T-cell (primary cell): ENCODE results near the gene VANGL1. TPM values are rescaled to one million over a fixed set of nuclear protein-coding genes. Genes with fewer than 3 reads are reported as not detected.

Experiments
- ATAC-seq, 4 experiments: fragments of 200-7000 bp in 3 of 4; fragments of 150-1000 bp in 1 of 4; cut with Tn5 transposase; replicated peaks in 1 of 4; 1 replicate in 3 of 4; 2 replicates in 1 of 4; pipeline ENCODE4 v1.10.0; 2021; ENCODE audit warnings: moderate library complexity in 3 of 4, mild to moderate bottlenecking in 2 of 4, moderate number of reproducible peaks in 1 of 4
- CTCF ChIA-PET, 2 donors: fragments of 300-600 bp; sonication (Branson Sonifier 250); formaldehyde crosslinking; loops; one replicate each; lab custom pipeline; 2022; ENCODE audit warnings: antibody characterized with exemption in 2 of 2; lab: Charles Lee
- POLR2A ChIA-PET, 2 donors: fragments of 300-600 bp; sonication (Branson Sonifier 250); formaldehyde crosslinking; loops; one replicate each; lab custom pipeline; 2022; ENCODE audit warnings: antibody characterized with exemption in 2 of 2; lab: Charles Lee
- DNase-seq, 35 experiments: peaks; one replicate each; pipeline versions ENCODE4 v3.0.0 to v3.0.0-alpha.2; 2013 to 2023
- H3K27ac ChIP-seq: one replicate; pipeline ENCODE4 v1.5.1; 2013; ENCODE audit warnings: low read length
- H3K27me3 ChIP-seq, 2 experiments: replicated peaks in 1 of 2; 1 replicate in 1 of 2; 2 replicates in 1 of 2; pipeline versions ENCODE4 v1.6.1 to v1.7.0; 2013; ENCODE audit warnings: low read length in 1 of 2, mixed read lengths in 1 of 2; ENCODE audit not compliant: control insufficient read depth in 2 of 2, insufficient read depth in 2 of 2; ENCODE audit errors: extremely low read depth in 1 of 2
- H3K36me3 ChIP-seq, 2 donors: 1 replicate in 1 of 2; 2 replicates in 1 of 2; pipeline versions ENCODE4 v1.6.1 to v1.7.0; 2013; ENCODE audit warnings: low read length in 1 of 2; ENCODE audit not compliant: control insufficient read depth in 2 of 2, insufficient read depth in 1 of 2; ENCODE audit errors: extremely low read depth in 1 of 2
- H3K4me1 ChIP-seq, 2 experiments: 1 replicate in 1 of 2; 2 replicates in 1 of 2; pipeline versions ENCODE4 v1.6.1 to v1.7.0; 2013; ENCODE audit warnings: low read length in 2 of 2, mixed read lengths in 1 of 2; ENCODE audit not compliant: insufficient read depth in 2 of 2, control insufficient read depth in 1 of 2; ENCODE audit errors: extremely low read depth in 1 of 2
- H3K4me3 ChIP-seq, 2 donors: 1 replicate in 1 of 2; 2 replicates in 1 of 2; pipeline versions ENCODE4 v1.5.1 to v1.7.0; 2013; ENCODE audit warnings: mild to moderate bottlenecking in 2 of 2, low read length in 1 of 2, moderate library complexity in 1 of 2; ENCODE audit not compliant: control insufficient read depth in 1 of 2; ENCODE audit errors: extremely low read depth in 1 of 2
- H3K9me3 ChIP-seq: 2 replicates; pipeline ENCODE4 v1.7.0; 2013
- H3K27ac Mint-ChIP-seq, 2 donors: one replicate each; pipeline ENCODE4 v1.8.0; 2020 to 2021; ENCODE audit warnings: mild to moderate bottlenecking in 2 of 2, mixed read lengths in 2 of 2
- H3K27me3 Mint-ChIP-seq, 2 donors: one replicate each; pipeline ENCODE4 v1.8.0; 2021 to 2022; ENCODE audit warnings: mixed read lengths in 2 of 2
- H3K36me3 Mint-ChIP-seq: one replicate; pipeline ENCODE4 v1.8.0; 2021; ENCODE audit warnings: mixed read lengths
- H3K4me1 Mint-ChIP-seq, 3 donors: one replicate each; pipeline ENCODE4 v1.8.0; 2020 to 2022; ENCODE audit warnings: mixed read lengths in 3 of 3, mild to moderate bottlenecking in 1 of 3
- H3K4me3 Mint-ChIP-seq, 3 donors: one replicate each; pipeline ENCODE4 v1.8.0; 2020 to 2022; ENCODE audit warnings: mild to moderate bottlenecking in 3 of 3, mixed read lengths in 3 of 3, moderate library complexity in 3 of 3
- H3K9me3 Mint-ChIP-seq, 3 donors: one replicate each; pipeline ENCODE4 v1.8.0; 2020 to 2022; ENCODE audit warnings: mixed read lengths in 3 of 3
- WGBS: methylation state at CpG from one replicate; pipeline ENCODE4 v1.1.5; 2013; ENCODE audit warnings: missing lambda C conversion rate; ENCODE audit not compliant: insufficient coverage; 5-methylcytosine and 5-hydroxymethylcytosine counted together
- total RNA-seq, 35 experiments: library from RNA in 6 of 35; stranded (reverse) in 6 of 35; fragments of 120-200 nt in 1 of 35; gene quantifications; one replicate each; pipeline versions ENCODE4 v1.2.1 to v1.2.4 and lab custom pipeline; 2013 to 2026

The VANGL1 gene
- total RNA-seq (1 to 10 TPM; 1.7 to 2.5 (median 2.4) TPM), total RNA-seq (lab: John Stamatoyannopoulos, UW) (0.74 to 10.2 (median 4.1) reads per million in 29 experiments)
- 2.3 TPM for total RNA-seq (2013)

GRCh38 chr1:115641762-115642167, at the start of gene VANGL1:
TSS of gene VANGL1 (plus strand) at chr1:115641970. CDS start at chr1:115651414, 9,444 bp downstream.
- H3K27ac Mint-ChIP-seq, result peak within 1 kb of the TSS in 1 of 2 donors; percentile 16
- peaks cover under 1 to 11% of the 10 kb centered on the region in 2 experiments for H3K4me1 ChIP-seq
- POLR2A ChIA-PET, result no interaction called here
- no peaks in the 10 kb centered on the region for H3K36me3 ChIP-seq
- WGBS, result under 1% methylated on average over 60 of the region's 61 CpGs
- peaks cover 0 to 27% of the 10 kb centered on the region in 2 experiments for H3K27me3 ChIP-seq
- no peaks in the 10 kb centered on the region for H3K36me3 Mint-ChIP-seq
- peak in 17 of 35 experiments; percentile 8 to 42 (median 21) for DNase-seq
- peaks cover 5 to 20% (median 10%) of the 10 kb centered on the region in 3 donors for H3K9me3 Mint-ChIP-seq
- H3K4me3 ChIP-seq, result peak within 1 kb of the TSS; percentile 50 to 82
- ATAC-seq, result peak; percentile 74 to 86 (median 80)
- peak within 1 kb of the TSS; percentile 76 to 78 (median 77) for H3K4me3 Mint-ChIP-seq
- CTCF ChIA-PET, result interaction anchor here in 1 of 2 donors (0.6 kb wide), 1 partner anchor 65 kb away, joined by 3 read pairs; no protein-coding TSS in a partner anchor
- H3K9me3 ChIP-seq, result no peaks in the 10 kb centered on the region
- peaks cover 0 to 14% (median 14%) of the 10 kb centered on the region in 3 donors for H3K4me1 Mint-ChIP-seq
- H3K27me3 Mint-ChIP-seq, result peaks cover 25 to 34% of the 10 kb centered on the region in 2 donors
- no peak within 1 kb of the TSS for H3K27ac ChIP-seq

- H3K4me3 Mint-ChIP-seq, result no peak overlapping the region
- POLR2A ChIA-PET, result no interaction called here
- no peaks in the 10 kb centered on the region for H3K4me1 ChIP-seq
- H3K27ac Mint-ChIP-seq, result no peak overlapping the region
- H3K36me3 Mint-ChIP-seq, result no peaks in the 10 kb centered on the region
- no peak for ATAC-seq
- WGBS, result no CpG with 5 or more reads among the region's 1 CpG
- no peaks in the 10 kb centered on the region for H3K4me1 Mint-ChIP-seq
- no peak overlapping the region for H3K4me3 ChIP-seq
- no peaks in the 10 kb centered on the region for H3K9me3 ChIP-seq
- peaks cover 0 to 16% (median 5%) of the 10 kb centered on the region in 3 donors for H3K9me3 Mint-ChIP-seq
- peaks cover 0 to 10% of the 10 kb centered on the region in 2 experiments for H3K27me3 ChIP-seq
- peaks cover 0 to 3% of the 10 kb centered on the region in 2 donors for H3K27me3 Mint-ChIP-seq
- CTCF ChIA-PET, result no interaction called here
- no peak overlapping the region for H3K27ac ChIP-seq
- DNase-seq, result no peak
- H3K36me3 ChIP-seq, result no peaks in the 10 kb centered on the region
Measured at GRCh38 chr1:115592264-115592663, 49.5 kb upstream of the VANGL1 start.

GRCh38 chr1:115593365-115594259, 48.2 kb upstream of the VANGL1 start:
- H3K36me3 Mint-ChIP-seq, result no peaks in the 10 kb centered on the region
- DNase-seq (no peak), ATAC-seq (no peak)
- Histone ChIP-seq H3K4me1 (no peaks in the 10 kb centered on the region), H3K27me3 (peaks cover 0 to 10% of the 10 kb centered on the region in 2 experiments), H3K9me3 (no peaks in the 10 kb centered on the region), H3K27ac (no peak overlapping the region), H3K4me3 (no peak overlapping the region), H3K36me3 (no peaks in the 10 kb centered on the region)
- peaks cover 0 to 2% (median 0%) of the 10 kb centered on the region in 3 donors for H3K9me3 Mint-ChIP-seq
- no peak overlapping the region for H3K27ac Mint-ChIP-seq
- ChIA-PET POLR2A (no interaction called here), CTCF (interaction anchor here in 1 of 2 donors (0.8 kb wide), 1 partner anchor 456 kb away, joined by 4 read pairs; no protein-coding TSS in a partner anchor)
- no peak overlapping the region for H3K4me3 Mint-ChIP-seq
- no peaks in the 10 kb centered on the region for H3K4me1 Mint-ChIP-seq
- 80% methylated on average over 2 of the region's 4 CpGs for WGBS
- peaks cover 1 to 8% of the 10 kb centered on the region in 2 donors for H3K27me3 Mint-ChIP-seq

GRCh38 chr1:115594600-115594999, 47.2 kb upstream of the VANGL1 start:
- Mint-ChIP-seq H3K36me3 (no peaks in the 10 kb centered on the region), H3K4me1 (no peaks in the 10 kb centered on the region), H3K27ac (no peak overlapping the region), H3K27me3 (peaks cover 4 to 10% of the 10 kb centered on the region in 2 donors), H3K4me3 (no peak overlapping the region), H3K9me3 (no peaks in the 10 kb centered on the region)
- ChIA-PET CTCF (interaction anchor here (0.5 to 0.9 kb wide), 2 partner anchors 9 to 15 kb away, joined by 3 to 4 read pairs; no protein-coding TSS in a partner anchor), POLR2A (no interaction called here)
- no peak overlapping the region for H3K27ac ChIP-seq
- no CpG with 5 or more reads among the region's 4 CpGs for WGBS
- no peaks in the 10 kb centered on the region for H3K36me3 ChIP-seq
- ATAC-seq (no peak), DNase-seq (no peak)
- H3K4me1 ChIP-seq, result no peaks in the 10 kb centered on the region
- no peaks in the 10 kb centered on the region for H3K9me3 ChIP-seq
- no peak overlapping the region for H3K4me3 ChIP-seq
- peaks cover 0 to 10% of the 10 kb centered on the region in 2 experiments for H3K27me3 ChIP-seq

- WGBS, result 52% methylated on average over 9 of the region's 12 CpGs
- Mint-ChIP-seq H3K27ac (no peak overlapping the region), H3K4me3 (no peak overlapping the region), H3K27me3 (peaks cover 4 to 10% of the 10 kb centered on the region in 2 donors), H3K9me3 (no peaks in the 10 kb centered on the region), H3K36me3 (no peaks in the 10 kb centered on the region), H3K4me1 (no peaks in the 10 kb centered on the region)
- peak in 33 of 35 experiments; percentile 3 to 65 (median 34) for DNase-seq
- CTCF ChIA-PET, result interaction anchor here (0.5 to 1.5 kb wide), 4 partner anchors 9 to 456 kb away, joined by 3 to 4 read pairs (median 4); no protein-coding TSS in a partner anchor
- POLR2A ChIA-PET, result no interaction called here
- Histone ChIP-seq H3K27ac (no peak overlapping the region), H3K9me3 (no peaks in the 10 kb centered on the region), H3K36me3 (no peaks in the 10 kb centered on the region), H3K4me1 (no peaks in the 10 kb centered on the region), H3K27me3 (peaks cover 0 to 10% of the 10 kb centered on the region in 2 experiments), H3K4me3 (no peak overlapping the region)
- peak in 1 of 4 experiments; percentile 45 for ATAC-seq
Measured at GRCh38 chr1:115595279-115596079, 46.3 kb upstream of the VANGL1 start.
